HG03045 (cell line): ENCODE results near the gene EMID1.
"Not testable (repeated sequence)": the region's sequence is repeated elsewhere in the genome, so short reads cannot be mapped to it uniquely, and the experiment has no call there.

Experiments
- ATAC-seq: cut with Tn5 transposase; IDR thresholded peaks from one replicate; pipeline ENCODE4 v1.9.1; 2021; ENCODE audit warnings: mild to moderate bottlenecking, moderate library complexity; ENCODE audit not compliant: unreplicated experiment

Gene EMID1

DNA sequence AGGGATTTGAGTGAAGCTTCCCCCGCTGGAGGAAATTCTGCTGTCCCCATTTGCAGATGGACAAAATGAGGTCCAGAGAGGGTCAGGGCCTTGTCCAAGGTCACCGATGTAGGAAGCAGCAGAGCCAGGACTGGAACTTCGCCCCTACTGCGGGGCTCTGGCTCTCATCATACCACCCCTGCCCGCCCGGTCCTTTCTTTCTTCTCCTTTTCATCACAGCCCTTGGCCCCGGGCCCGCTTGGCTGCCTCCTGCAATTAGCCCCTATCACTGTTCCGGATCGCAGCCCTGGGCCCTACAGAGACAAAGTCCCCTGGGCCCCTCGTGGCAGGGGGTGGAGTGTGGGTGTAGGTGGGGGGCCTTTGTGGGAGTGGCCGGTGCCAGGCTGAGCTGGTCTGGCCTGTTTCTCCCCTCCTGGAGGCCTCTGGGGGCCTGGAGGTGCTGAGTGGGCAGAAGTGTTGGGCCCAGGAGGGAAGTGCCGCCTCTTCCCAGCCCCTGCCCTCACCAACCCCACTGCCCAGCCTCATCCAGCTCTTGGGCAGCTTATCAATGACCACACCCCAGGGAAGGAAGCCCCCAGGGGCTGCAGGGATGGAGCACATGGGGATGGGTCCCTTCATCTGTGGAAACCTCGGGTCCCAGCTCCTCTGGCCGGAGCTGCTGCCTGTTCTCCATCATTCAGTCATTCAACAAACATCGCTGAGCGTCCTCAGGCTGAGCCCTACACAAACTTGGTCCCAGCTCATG lies 3.4 kb downstream of the EMID1 start:
- ATAC-seq: no peak

DNA sequence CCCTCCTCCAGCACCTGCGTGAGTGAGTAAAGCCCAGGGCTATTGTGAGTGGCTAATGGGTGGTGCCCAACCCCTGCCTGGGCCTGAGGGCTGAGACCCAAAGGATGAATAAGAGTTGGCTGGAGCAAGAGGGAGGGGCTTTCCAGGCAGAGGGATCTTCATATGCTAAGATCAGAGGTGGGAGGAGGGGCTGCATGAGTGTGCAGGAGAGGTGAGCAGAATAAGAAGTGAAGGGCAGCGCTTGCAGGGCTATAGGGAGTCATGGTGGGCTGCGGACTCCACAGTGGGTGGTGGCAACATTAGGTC lies 3.9 kb downstream of the EMID1 start:
- no peak for ATAC-seq

DNA sequence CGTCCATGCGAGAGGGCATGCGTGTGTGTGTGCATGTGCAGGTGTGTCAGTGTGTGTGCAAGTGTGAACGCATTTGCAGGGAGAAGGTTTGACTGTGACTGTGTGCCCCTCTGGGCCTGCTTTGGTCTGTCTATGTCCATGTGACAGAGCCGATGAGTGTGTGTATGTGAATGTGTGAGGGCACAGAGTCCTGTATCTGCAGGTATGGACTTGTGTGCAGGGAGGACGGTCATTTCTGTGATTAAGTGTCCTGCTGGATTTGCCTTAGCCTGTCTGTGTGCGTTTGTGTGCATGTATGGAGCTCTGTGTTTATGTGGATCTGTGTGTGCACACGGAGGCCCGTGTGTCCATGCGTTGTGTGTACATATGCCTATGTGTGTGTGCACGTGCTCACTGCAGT lies 5.4 kb downstream of the EMID1 start:
- ATAC-seq: no peak

DNA sequence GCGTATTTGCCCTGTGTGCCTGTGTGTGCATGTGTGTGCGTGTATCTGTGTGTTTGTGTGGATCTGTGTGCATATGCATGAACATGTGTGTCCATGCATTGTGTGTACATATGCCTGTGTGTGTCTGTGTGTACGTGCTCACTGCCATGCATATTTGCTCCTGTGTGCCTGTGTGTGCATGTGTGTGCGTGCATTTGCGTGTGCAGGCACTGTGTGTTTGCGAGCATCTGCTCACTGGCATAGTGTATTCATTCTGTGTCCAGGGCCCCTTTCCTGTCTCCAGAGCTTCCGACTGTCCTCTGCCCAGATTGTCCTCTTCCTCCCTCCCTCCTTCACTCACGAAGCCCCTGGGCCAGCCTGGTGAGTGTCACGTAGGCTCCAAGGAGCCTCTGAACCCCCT lies 5.8 kb downstream of the EMID1 start:
- no peak for ATAC-seq

DNA sequence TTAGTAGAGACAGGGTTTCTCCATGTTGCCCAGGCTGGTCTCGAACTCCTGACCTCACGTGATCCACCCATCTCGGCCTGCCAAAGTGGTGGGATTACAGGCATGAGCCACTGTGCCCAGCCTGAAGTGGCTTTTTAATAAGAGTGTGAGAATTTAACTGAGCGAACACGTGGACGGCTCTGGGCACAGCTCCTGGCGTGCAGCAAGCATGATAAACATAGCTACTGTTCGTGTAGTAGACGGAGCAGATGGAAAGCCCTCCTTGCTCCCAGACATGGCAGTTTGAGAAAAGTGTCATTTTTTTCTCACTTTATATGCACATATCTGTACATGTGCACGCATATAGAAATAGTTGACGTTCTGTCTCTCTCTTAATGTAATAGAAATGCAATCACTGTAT lies 7.0 kb downstream of the EMID1 start:
- ATAC-seq: no peak

DNA sequence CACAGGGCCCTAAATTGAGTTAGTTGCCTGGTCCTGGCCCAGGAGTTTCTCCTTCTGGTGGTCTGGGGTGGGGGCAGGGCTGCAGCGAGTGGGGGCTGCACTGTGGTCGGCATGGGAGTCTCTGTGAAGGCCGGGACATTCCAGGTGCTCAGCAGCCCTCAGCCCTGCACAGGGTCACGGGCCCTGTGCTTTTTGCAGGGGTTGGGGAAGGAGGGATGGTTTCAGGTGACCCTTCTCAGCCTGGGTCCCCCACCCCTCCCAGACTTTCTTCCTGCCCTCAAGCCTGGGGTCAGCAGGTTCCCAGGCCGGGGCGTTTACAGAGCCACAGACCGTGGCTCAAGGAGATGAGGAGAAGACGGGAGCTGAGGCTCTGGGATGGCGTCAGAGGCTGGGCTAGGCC lies 7.8 kb downstream of the EMID1 start:
- ATAC-seq: no peak

DNA sequence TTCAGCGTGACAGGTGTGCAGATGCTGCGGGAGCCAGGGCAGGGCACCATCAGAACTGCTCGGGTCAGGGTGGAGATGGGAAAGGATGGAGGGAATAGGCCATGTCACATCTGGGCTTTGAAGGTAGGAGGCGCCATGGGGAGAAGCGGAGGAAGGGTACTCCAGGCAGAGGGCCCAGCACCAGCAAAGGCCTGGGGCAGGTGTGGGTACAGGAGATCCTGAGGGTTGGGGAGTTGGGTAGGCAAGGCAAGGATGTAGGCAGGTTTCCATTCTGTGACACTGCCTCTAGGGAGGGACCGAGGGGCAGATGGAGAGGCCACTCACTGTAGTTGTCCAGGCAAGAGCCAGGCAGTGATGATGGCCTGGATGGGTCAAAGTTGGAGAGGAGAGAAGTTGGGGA lies 8.5 kb downstream of the EMID1 start:
- no peak for ATAC-seq

DNA sequence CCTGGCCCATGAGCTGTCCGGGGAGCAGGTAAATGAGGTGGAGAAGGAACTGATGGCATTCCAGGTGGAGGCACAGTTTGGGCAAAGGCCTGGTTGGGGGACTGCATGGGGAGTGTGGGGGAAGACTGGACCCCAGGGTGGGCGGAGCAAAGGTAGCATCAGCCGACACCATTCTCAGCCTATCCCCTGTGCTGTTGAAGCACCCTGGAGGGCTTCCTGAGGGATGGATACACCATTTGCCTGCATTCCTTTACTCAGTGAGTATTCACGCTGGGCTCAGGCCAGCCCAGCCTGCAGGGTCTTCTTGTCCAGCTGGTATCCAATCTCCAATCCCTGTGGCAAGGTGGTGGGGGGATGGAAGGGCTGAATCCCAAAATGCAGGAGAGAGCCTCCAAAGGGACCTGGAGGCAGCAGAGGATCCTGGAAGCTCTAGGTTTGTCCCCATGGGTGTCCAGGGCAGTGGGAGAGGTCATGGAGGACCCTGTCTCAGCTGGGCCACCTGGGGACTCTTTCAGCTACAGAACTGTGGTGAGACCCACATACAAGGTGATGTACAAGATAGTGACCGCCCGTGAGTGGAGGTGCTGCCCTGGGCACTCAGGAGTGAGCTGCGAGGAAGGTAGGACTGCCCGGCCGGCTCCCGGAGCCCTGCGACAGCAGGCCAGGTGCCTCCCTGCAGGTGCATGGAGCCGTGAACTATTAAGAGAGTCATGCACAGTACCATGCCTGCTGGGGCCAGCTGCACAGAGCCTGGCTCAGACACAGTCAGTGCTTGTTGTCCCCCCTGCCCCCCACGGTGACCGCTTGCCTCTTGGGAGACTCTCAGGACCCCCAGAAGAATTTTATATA lies 9.5 kb downstream of the EMID1 start:
- ATAC-seq: no peak

DNA sequence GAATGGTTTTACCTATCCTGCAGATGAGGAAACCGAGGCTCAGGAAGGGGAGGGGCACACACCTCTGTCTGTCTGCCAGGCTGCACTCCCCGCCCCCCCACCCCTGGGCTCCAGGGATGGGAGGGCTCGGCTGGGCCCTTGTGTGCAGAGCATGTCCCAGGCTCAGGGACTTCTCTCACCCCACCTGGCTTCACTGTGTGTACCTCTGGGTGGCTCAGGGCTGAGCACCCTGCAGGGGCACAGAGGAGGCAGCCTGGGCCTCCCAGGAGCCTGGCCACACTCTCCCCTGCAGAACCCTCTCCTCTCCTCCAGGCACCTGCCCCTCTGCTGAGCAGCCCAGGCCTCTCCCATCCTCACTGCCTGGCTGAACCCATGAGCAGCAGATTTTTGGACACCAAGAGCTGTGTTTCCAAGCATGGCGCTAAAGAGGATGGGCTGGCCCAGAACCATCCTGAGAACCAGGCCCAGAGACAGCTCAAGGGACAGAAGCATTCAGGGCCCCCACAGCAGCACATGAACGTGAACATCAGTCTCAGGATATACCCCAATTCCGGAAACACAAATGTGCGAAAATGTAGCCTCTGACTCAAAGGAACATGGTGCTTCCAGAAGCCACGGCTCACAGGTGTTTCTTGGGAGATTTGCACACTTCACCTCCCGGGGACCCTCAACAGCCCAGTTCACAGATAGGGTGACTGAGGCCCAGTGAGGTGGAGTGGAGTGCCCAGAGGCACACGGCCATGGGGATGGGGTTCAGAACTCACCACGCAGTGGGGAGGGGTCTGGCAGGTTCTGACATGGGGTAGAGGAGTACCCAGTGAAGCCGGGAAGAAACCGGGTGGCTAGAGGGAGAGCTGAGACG lies 10.5 kb downstream of the EMID1 start:
- ATAC-seq: no peak

DNA sequence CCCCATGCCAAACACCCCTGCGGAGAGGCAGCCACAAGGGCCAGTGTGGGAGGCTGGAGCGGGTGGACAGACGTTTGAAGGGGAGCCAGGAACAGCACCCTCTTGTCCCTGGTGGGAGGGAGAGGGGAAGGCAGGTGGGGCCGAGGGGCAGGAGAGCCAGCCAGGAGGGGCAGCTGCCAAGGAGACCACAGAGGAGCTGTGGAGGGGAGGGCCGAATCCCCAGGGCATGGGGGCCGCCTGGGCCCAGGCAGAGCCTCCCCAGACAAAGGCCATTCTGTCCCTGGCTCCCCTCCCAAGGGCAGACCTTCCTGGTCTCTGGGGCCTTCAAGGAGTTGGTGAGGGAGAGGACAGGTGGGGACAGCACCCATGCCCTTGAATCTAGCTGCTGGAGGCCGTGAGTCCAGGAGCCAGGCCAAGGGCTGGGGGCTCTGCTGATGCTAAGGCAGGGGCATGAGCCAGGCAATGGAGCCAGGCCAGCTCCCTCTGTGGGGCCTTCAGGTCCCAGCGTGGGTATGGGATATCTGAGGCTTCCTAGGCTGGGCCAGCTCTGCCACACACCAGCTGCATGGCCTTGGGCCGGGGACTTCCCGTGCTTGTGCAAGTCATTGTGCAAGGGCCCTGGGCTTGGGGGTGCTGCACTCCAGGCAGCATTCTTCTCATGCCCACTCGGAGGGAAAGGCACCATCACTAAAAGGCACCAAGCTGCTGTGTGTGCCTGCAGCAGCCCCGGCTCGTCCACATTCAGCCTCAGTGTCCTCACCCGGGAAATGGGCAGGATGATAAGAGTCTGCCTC lies 11.4 kb downstream of the EMID1 start:
- ATAC-seq: no peak

DNA sequence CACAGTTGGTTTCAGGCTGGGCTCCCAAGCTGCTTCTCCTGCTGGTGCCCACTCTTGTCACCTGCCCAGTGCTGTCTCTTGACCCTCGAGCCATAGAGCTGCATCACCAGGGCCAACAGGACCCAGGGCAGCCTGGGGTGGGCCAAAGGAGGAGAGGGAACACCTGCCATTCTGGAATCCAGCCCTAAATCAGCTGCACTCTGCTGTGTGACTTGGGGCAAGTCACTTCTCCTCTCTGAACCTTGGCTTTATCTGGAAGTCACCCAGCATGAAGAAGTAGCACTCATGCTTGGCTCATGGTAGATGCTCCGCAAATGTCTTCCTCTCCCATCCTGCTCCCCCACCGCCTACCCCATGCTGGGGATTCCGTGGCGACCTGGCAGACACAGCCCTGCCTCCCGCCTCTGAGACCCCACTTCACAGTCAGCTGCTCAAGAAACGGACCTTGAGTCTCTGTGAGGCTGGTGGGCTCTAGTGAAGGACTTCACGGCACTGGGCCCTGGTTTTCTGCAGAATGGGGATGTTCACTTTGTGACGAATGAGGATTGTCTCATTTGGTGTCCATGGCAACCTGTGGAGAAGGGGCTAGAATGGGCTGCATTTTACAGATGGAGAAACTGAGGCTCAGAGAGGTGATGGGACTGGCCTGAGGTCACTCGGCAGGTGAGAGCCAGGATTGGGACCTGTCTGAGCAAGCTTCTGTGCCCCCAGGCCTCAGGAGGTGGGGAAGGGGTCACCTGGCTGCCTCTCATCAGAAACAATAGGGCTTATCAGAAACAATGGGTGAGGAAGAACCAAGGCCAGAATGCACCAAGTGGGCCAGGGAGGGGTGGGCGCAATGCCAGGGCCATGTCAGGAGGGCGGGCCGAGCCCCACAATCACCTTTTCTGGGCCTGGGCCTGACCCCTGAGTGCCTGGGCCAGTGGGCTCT lies 12.4 kb downstream of the EMID1 start:
- ATAC-seq: no peak

DNA sequence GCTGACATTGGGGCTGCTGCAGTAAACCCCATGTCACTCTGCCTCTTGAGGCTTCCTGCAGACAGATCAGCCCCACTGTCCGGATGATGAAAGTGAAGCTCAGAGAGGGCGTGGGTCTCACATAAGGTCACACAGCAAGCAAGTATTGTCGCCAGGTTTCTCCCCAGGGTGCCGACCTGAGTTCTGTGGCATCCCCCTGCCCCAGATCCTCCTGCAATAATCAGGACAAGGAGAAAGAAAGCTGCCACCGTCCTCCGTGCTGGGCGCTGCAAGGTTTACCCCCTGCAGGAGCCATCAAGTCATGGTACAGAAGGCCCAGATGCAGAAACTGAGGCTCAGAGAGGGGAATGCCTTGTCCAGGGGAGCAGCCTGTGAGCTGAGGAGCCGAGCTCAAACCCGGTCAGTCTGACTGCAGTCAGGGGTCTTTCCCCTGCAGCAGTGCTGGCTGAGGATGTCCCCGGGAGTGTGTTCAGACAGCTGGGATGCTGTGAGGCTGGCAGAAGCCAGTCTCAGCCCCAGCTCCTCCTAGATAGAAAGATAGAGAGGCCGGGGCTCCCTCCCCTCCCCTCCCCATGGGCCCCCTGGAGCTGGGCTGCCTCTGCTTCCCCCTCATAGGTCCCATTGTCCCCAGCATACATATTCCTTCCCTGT lies 13.2 kb downstream of the EMID1 start:
- no peak for ATAC-seq

DNA sequence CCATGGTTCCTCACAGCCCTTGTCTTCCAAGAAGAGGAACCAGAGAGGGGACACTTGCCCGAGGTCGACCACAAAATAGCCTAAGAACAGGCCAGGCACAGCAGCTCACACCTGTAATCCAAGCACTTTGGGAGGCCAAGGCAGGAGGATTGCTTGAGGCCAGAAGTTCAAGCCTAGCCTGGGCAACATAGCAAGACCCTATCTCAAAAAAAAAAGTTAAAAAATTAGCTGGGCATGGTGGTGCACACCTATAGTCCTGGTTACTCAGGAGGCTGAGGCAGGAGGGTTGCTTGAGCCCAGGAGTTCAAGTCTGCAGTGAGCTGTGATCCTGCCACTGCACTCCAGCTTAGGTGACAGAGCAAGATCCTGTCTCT lies 13.7 kb downstream of the EMID1 start:
- ATAC-seq: not testable (repeated sequence)

DNA sequence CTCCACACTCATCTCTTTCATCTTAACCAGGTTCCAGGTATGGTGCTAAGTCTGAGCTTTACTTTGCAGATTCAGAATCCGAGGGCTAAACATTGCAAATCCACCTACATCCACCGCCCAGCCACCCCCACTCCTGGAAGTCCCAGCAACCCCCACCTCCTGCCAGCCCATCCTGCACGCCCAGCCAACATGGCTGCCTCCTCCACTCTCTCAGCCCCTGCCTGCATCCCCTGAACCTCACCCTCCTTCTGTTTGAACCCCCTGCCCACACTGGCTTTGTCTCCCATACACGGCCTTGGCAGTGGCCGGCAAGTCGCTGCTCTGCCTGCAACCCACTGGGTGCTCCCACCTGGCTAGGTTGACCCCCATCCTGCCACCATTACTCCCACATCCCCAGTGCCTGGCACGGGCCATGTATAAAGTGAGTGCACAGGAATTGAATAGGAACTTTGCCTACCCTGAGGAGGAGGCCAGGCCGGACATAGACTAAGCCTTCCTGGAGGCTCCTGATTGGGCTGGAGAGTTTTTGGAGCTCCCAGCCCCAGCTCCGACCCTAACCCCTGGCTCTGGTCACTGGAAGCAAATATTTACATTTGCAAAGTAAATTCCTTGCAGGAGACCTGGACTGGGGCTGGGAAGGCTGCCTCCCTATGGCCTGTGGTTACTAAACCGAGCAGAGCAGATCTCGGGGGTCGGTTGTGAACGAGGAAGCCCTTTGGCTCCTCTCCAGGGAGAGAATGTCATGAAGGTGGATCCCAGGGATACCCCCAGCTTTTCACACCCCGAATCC lies 14.4 kb downstream of the EMID1 start:
- no peak for ATAC-seq

DNA sequence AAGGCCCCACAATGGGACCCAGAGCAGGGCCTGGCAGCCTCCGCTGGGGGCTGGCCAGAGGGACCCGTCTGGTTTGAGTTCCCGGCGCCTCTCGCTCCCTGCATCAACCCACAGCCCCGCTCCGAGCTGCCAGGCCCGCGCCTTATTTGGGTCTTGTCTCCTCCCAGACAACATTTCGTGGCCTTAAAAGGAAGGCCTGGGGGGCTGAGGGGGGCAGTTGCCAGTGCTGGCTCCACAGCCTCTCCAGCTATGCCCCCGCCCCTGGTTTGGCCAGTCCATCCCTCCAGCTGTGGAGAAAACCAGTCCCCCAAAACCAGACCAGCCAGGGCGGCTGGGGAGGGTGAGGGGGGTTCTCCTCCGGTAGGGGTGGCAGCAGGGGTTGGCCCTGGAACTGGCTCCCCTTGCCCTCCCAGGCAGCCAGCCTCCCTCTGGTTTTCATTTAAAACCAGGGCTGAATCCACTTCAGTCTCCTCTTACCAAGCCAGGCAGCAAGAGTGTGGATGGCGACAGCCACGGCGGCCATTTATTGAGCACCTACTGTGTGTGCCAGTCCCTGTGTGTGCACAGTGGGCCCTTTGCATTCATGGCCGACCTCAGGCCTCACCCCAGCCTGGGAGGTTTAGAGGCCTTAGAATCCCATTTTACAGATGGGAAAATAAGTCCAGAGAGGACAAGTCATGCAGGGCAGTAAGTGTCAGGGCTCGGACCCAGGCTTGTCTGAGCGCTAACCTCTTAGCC lies 18.6 kb downstream of the EMID1 start:
- no peak for ATAC-seq

DNA sequence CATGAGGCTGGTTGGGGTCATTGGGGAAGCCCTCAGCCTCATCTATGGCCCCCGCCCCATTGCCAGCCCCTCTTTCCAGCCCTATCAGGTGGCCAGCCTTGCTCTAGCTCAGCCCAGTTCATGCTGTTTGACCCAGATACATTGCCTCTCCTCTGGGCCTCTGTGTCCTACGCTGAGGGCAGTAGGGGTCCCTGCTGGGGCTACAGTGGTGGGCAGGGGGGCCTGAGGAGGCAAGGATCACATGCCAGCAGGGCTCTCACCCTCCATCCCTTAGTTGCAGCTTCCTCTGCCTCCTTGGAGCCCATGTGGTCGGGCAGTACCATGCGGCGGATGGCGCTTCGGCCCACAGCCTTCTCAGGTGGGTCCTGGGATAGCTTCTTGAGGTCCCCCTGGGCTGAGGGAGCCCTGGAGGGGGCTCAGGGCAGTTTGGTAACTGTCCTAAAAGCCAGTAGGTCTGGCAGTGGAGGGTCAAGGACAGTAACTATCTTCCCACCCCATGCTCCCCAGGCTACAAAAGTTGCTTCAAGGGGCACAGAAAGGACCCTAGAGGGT lies 19.2 kb downstream of the EMID1 start:
- no peak for ATAC-seq

DNA sequence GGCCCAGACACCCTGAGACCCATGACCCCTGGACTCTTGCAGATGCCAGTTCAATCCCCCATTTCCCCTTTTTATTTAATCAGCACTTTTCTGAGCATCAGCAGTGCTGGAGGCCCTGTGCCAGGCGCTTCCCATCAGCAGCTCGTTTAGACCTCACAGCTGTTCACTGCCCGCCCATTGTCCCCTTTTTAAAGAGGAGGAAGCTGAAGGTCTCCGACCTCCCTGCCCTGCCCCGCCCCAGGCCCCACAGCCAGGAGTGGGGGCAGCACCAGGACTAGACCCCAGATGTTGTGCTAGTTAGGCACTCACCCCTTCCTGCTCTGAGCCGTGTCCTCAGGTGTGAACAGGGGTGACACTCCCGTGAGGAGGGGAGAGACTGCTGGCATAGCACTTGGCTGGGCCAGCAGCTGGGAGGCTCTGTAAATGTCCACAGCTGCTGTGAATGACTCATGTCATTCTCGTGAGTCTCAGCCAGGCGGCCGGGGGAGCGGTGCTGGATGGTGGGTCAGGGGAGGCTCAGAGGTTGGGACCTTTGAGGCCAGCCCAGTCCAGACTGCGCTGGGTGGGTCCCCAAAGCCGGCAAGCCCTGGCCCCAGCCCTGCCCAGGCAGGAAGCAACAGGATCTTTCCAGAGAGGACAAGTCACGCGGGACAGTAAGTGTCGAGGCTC lies 19.9 kb downstream of the EMID1 start:
- ATAC-seq: no peak
